ENCODE results near the gene LRRC31. TPM values are rescaled to one million over a fixed set of nuclear protein-coding genes. Genes with fewer than 3 reads are reported as not detected.

The LRRC31 gene
- total and polyA plus RNA-seq, 2 of the 8 experiments (the other 6 are each of a cell fraction or from before 2014, with no cell fraction given), result not detected

- H2BK20ac ChIP-seq (ENCODE audit: low read length), result no peak overlapping the region
- no peak overlapping the region for H3K27ac ChIP-seq (ENCODE audit: low read depth, low read length)
- H3K56ac ChIP-seq (replicated peaks; ENCODE audit: insufficient read length, low read depth, low read length), result no peak overlapping the region
- H3K9me3 ChIP-seq (ENCODE audit: insufficient read depth in 2 of 2, low read depth in 1 of 2, low read length in 1 of 2), result no peaks in the 10 kb centered on the region
- no peak overlapping the region for H2BK12ac ChIP-seq (ENCODE audit: low read depth, low read length)
- peak overlapping the region; percentile 18 to 22; a peak in 2 of 4 replicates for H3K4me2 ChIP-seq (ENCODE audit: insufficient read depth in 1 of 2, low read depth in 2 of 2, low read length in 2 of 2)
- H2AFZ ChIP-seq (ENCODE audit: low read length), result peak overlapping the region; percentile 36; the same call in 1 of the 2 replicates
- H2BK120ac ChIP-seq (replicated peaks; ENCODE audit: low read depth, low read length), result no peak overlapping the region
- no peak overlapping the region; the same call in 1 of the 2 replicates for H3K18ac ChIP-seq (ENCODE audit: extremely low read depth, low read length)
- no peaks in the 10 kb centered on the region; the same call in 1 of the 2 replicates for H3K23me2 ChIP-seq (ENCODE audit: low read depth, low read length)
- 44% methylated on average over 5 of the region's 5 CpGs; no CpG with 5 or more reads in 1 of the 2 experiments for WGBS, 2 experiments (ENCODE audit: extremely low coverage in 1 of 2, insufficient coverage in 1 of 2, insufficient read length in 1 of 2, insufficient replicate concordance in 2 of 2, low coverage in 1 of 2, low lambda C conversion rate in 2 of 2, missing lambda C conversion rate in 1 of 2)
- H4K5ac ChIP-seq (ENCODE audit: insufficient read length, low read depth, low read length), result no peak overlapping the region
- H4K8ac ChIP-seq (ENCODE audit: extremely low read depth, insufficient read depth, low read length), result no peak overlapping the region
- H3K14ac ChIP-seq (ENCODE audit: insufficient read length), result no peak overlapping the region
- H3K79me1 ChIP-seq (ENCODE audit: low read depth, low read length), result no peaks in the 10 kb centered on the region
- no peak overlapping the region for H3K9ac ChIP-seq (replicated peaks in 1 of 4; ENCODE audit: extremely low read depth in 1 of 4, low read depth in 3 of 4, low read length in 3 of 4)
- no peaks in the 10 kb centered on the region for H4K20me1 ChIP-seq (replicated peaks in 1 of 2; ENCODE audit: control insufficient read depth in 1 of 2, insufficient read depth in 2 of 2, low read length in 2 of 2)
- H3K23ac ChIP-seq (ENCODE audit: insufficient read length), result no peak overlapping the region
- no peak overlapping the region for H2BK15ac ChIP-seq (ENCODE audit: low read length)
- H3K27me3 ChIP-seq (replicated peaks in 1 of 4; ENCODE audit: control insufficient read depth in 3 of 4, extremely low read depth in 1 of 4, insufficient read depth in 3 of 4, low read length in 3 of 4), result no peaks in the 10 kb centered on the region
- H3K4me3 ChIP-seq (ENCODE audit: extremely low read depth in 1 of 4, insufficient read depth in 2 of 4, low read depth in 3 of 4, low read length in 4 of 4), result no peak overlapping the region
- POLR2A ChIA-PET (ENCODE audit: partially characterized antibody), result interaction anchor here (0.6 to 3.4 kb wide), 4 partner anchors 12 to 105 kb away, joined by 3 to 21 read pairs (median 4); partner anchors contain the start of gene SEC62
- H3K79me2 ChIP-seq (ENCODE audit: control insufficient read depth in 1 of 2, insufficient read depth in 2 of 2, low read length in 2 of 2), result no peaks in the 10 kb centered on the region
- H3K4me1 ChIP-seq (replicated peaks in 1 of 4; ENCODE audit: control insufficient read depth in 3 of 4, insufficient read depth in 4 of 4, low read length in 3 of 4), result peaks cover 2 to 5% (median 4%) of the 10 kb centered on the region in 4 experiments; a peak in 5 of 7 replicates
- CTCF ChIA-PET (ENCODE audit: partially characterized antibody), result interaction anchor here (0.6 to 6.1 kb wide), 25 partner anchors 9 to 220 kb away, joined by 3 to 37 read pairs (median 4); partner anchors contain the start of genes LRRC34, LRRIQ4 and SEC62
- no peaks in the 10 kb centered on the region for H3K36me3 ChIP-seq (ENCODE audit: control insufficient read depth in 2 of 4, insufficient read depth in 4 of 4, low read length in 3 of 4)
- H4K91ac ChIP-seq (replicated peaks; ENCODE audit: insufficient read length, low read length), result no peak overlapping the region
- TF ChIP-seq TEAD4 (IDR thresholded peaks at IDR 0.05; ENCODE audit: low read depth, low read length) (peak; percentile 89), BACH1 (IDR thresholded peaks at IDR 0.05; ENCODE audit: low read length) (no peak), SP1 (IDR thresholded peaks at IDR 0.05; ENCODE audit: low read depth, low read length) (peak; percentile 47; the same call in 1 of the 2 replicates), RBBP5 (IDR thresholded peaks at IDR 0.05; ENCODE audit: borderline replicate concordance, low read depth, low read length) (no peak), SIN3A (conservative IDR thresholded peaks at IDR 0.05 in 1 of 2, IDR thresholded peaks at IDR 0.05 in 1 of 2; ENCODE audit: low read depth in 1 of 2, low read length in 2 of 2) (0 out of 4 replicates have a peak, but pooled peaks of 1 of the 2 experiments have one; percentile 26), CTBP2 (IDR thresholded peaks at IDR 0.05; ENCODE audit: borderline replicate concordance, insufficient read depth, insufficient read length, low read length) (peak; percentile 39)
- TF ChIP-seq, protein P1, sequence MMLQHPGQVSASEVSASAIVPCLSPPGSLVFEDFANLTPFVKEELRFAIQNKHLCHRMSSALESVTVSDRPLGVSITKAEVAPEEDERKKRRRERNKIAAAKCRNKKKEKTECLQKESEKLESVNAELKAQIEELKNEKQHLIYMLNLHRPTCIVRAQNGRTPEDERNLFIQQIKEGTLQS (IDR thresholded peaks at IDR 0.05; ENCODE audit: insufficient read depth, low read depth, low read length), result no peak
- no peak overlapping the region for H2AK5ac ChIP-seq (ENCODE audit: low read depth, low read length)
- H2BK5ac ChIP-seq (ENCODE audit: low read depth, low read length), result no peak overlapping the region
- DNase-seq (ENCODE audit: low read depth in 1 of 2, low spot score in 2 of 2) (no peak), FAIRE-seq (peak; percentile 55)
- no peak overlapping the region for H3K4ac ChIP-seq (replicated peaks; ENCODE audit: insufficient read length, low read depth, low read length)
These were observed 7.9 kb downstream of the LRRC31 start for GRCh38 chr3:169861871-169862270.
